DND-41 (cell line): ENCODE data around the gene RAB35.
A peak's percentile ranks its signal among the peaks of the same experiment; 100 is the strongest.

Source experiments
- ATAC-seq: fragments of 200-7000 bp; cut with Tn5 transposase; 3 replicates; pipeline ENCODE4 v1.9.1; 2021; ENCODE audit warnings: low read depth; ENCODE audit not compliant: insufficient read depth
- DNase-seq: peaks from one replicate; pipeline ENCODE4 v3.0.0-alpha.2; 2020
- H2AFZ ChIP-seq: 2 replicates; pipeline ENCODE4 v1.6.0; 2012; ENCODE audit warnings: low read depth, low read length
- H3K27ac ChIP-seq: 2 replicates; pipeline ENCODE4 v1.5.1; 2012; ENCODE audit warnings: low read length, inconsistent platforms
- H3K27me3 ChIP-seq: fragments of 200-600 bp; sonication (generic); 2 replicates; pipeline ENCODE4 v1.6.0; 2012; ENCODE audit warnings: low read length, mild to moderate bottlenecking, inconsistent platforms; ENCODE audit not compliant: insufficient read depth, poor library complexity
- H3K36me3 ChIP-seq: 2 replicates; pipeline ENCODE4 v1.5.1; 2012; ENCODE audit warnings: low read length, inconsistent platforms; ENCODE audit not compliant: insufficient read depth
- H3K4me1 ChIP-seq: 2 replicates; pipeline ENCODE4 v1.5.1; 2012; ENCODE audit warnings: mild to moderate bottlenecking, low read length; ENCODE audit not compliant: insufficient read depth
- H3K4me2 ChIP-seq: 2 replicates; pipeline ENCODE4 v1.6.0; 2012; ENCODE audit warnings: mild to moderate bottlenecking, moderate library complexity, low read length, inconsistent platforms; ENCODE audit not compliant: insufficient read depth
- H3K4me3 ChIP-seq, 2 experiments: fragments of 200-600 bp in 1 of 2; shearing (Covaris generic) in 1 of 2; 2 replicates each; pipeline ENCODE4 v1.5.1; 2012 to 2016; ENCODE audit warnings: inconsistent platforms in 2 of 2, low read length in 2 of 2, mild to moderate bottlenecking in 2 of 2, low read depth in 1 of 2, moderate library complexity in 1 of 2
- H3K79me2 ChIP-seq: 2 replicates; pipeline ENCODE4 v1.6.0; 2012; ENCODE audit warnings: low read length, inconsistent platforms; ENCODE audit not compliant: insufficient read depth
- H3K9ac ChIP-seq: 2 replicates; pipeline ENCODE4 v1.6.0; 2012; ENCODE audit warnings: low read depth, mild to moderate bottlenecking, inconsistent platforms, low read length, moderate library complexity
- H3K9me3 ChIP-seq: 2 replicates; pipeline ENCODE4 v1.5.1; 2012; ENCODE audit warnings: low read length, moderate library complexity, mild to moderate bottlenecking, inconsistent platforms; ENCODE audit not compliant: insufficient read depth, severe bottlenecking
- H4K20me1 ChIP-seq: 2 replicates; pipeline ENCODE4 v1.6.0; 2012; ENCODE audit warnings: low read length; ENCODE audit not compliant: insufficient read depth
- EZH2 ChIP-seq: IDR thresholded peaks from 3 replicates; pipeline ENCODE4 v1.6.1; 2012; ENCODE audit warnings: borderline replicate concordance, low read depth, mild to moderate bottlenecking, moderate library complexity, low read length, inconsistent platforms; ENCODE audit not compliant: severe bottlenecking
- TF ChIP-seq, protein P1 (sequence below): IDR thresholded peaks from 2 replicates; pipeline ENCODE4 v1.5.1; 2012; ENCODE audit warnings: borderline replicate concordance, low read length, moderate library complexity, mild to moderate bottlenecking; ENCODE audit not compliant: poor library complexity, severe bottlenecking; ENCODE audit errors: extremely low read depth

The RAB35 gene

DNA sequence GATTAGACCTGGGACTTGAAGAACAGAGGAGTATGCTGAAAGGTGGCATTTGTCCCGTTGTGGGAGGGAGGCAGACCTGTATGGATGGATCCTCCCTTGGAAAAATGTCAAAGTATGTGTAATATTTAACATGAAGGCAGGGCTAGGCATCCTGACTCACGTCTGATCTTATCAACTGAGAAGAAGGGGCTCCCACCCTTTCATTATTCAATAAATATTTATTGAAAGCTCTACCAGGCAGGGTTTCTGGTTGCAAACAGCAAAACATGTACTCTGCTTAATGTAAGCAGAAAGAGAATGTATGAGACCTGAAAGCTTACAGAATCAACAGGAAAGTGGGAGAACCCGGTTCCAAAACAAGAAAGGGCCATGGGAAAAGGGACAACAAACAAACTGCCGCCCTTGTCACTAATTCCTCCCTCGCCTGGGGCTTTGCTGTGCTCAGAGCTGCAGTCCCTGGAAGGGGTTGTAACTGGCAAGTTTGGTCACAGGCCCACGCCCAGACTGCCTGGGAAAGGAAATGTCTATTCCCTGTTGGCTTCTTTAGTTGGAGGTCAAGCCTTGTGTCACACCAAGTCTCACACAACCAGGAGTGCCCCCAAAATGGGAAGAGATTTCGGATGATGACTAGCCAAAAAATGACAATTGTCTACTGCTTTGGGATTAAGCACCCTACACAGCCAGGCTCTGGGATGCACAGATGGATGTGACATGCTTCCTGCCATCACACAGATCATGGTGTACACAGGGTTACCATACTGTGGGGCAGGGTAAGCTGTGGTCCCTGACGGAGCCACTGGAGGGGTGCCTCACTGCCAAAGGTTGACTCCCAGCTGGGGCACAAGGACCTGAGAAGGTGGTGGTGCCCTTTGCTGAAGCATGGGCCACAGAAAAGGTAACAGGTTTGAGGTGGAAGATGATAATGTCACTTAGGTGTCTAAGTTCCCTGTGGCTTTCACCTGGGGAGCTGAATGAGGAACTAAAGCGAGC is 36.8 kb downstream of the RAB35 start:
- H3K27me3 ChIP-seq: no peaks in the 10 kb centered on the region
- DNase-seq (no peak), ATAC-seq (no peak)
- no peak overlapping the region for H3K4me2 ChIP-seq
- no peaks in the 10 kb centered on the region for H4K20me1 ChIP-seq
- H3K4me1 ChIP-seq: no peaks in the 10 kb centered on the region
- H3K79me2 ChIP-seq: no peaks in the 10 kb centered on the region
- H3K36me3 ChIP-seq: no peaks in the 10 kb centered on the region
- no peak overlapping the region for H3K9ac ChIP-seq
- H3K9me3 ChIP-seq: no peaks in the 10 kb centered on the region
- no peak overlapping the region for H2AFZ ChIP-seq
- no peak overlapping the region for H3K4me3 ChIP-seq
- no peak overlapping the region for H3K27ac ChIP-seq
- TF ChIP-seq, protein P1, sequence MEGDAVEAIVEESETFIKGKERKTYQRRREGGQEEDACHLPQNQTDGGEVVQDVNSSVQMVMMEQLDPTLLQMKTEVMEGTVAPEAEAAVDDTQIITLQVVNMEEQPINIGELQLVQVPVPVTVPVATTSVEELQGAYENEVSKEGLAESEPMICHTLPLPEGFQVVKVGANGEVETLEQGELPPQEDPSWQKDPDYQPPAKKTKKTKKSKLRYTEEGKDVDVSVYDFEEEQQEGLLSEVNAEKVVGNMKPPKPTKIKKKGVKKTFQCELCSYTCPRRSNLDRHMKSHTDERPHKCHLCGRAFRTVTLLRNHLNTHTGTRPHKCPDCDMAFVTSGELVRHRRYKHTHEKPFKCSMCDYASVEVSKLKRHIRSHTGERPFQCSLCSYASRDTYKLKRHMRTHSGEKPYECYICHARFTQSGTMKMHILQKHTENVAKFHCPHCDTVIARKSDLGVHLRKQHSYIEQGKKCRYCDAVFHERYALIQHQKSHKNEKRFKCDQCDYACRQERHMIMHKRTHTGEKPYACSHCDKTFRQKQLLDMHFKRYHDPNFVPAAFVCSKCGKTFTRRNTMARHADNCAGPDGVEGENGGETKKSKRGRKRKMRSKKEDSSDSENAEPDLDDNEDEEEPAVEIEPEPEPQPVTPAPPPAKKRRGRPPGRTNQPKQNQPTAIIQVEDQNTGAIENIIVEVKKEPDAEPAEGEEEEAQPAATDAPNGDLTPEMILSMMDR: no peak
- no peak for TF ChIP-seq EZH2

- no peaks in the 10 kb centered on the region for H3K27me3 ChIP-seq
- H2AFZ ChIP-seq: no peak overlapping the region
- no peak overlapping the region for H3K27ac ChIP-seq
- DNase-seq (peak; percentile 54), ATAC-seq (peak; percentile 91)
- H3K9me3 ChIP-seq: no peaks in the 10 kb centered on the region
- H3K9ac ChIP-seq: no peak overlapping the region
- no peak overlapping the region for H3K4me3 ChIP-seq
- H3K36me3 ChIP-seq: no peaks in the 10 kb centered on the region
- H3K4me2 ChIP-seq: no peak overlapping the region
- TF ChIP-seq, protein P1: no peak
- TF ChIP-seq EZH2: no peak
- H3K4me1 ChIP-seq: no peaks in the 10 kb centered on the region
- no peaks in the 10 kb centered on the region for H4K20me1 ChIP-seq
- no peaks in the 10 kb centered on the region for H3K79me2 ChIP-seq
Observed at GRCh38 chr12:120078868-120079267, 37.7 kb downstream of the RAB35 start.

- no peak overlapping the region for H3K9ac ChIP-seq
- TF ChIP-seq EZH2: no peak
- TF ChIP-seq, protein P1: no peak
- no peaks in the 10 kb centered on the region for H3K79me2 ChIP-seq
- H4K20me1 ChIP-seq: no peaks in the 10 kb centered on the region
- H3K27me3 ChIP-seq: no peaks in the 10 kb centered on the region
- no peak overlapping the region for H3K4me3 ChIP-seq
- no peaks in the 10 kb centered on the region for H3K4me1 ChIP-seq
- H3K4me2 ChIP-seq: no peak overlapping the region
- ATAC-seq (no peak), DNase-seq (no peak)
- no peaks in the 10 kb centered on the region for H3K9me3 ChIP-seq
- H3K36me3 ChIP-seq: no peaks in the 10 kb centered on the region
- no peak overlapping the region for H2AFZ ChIP-seq
- no peak overlapping the region for H3K27ac ChIP-seq
Observed at GRCh38 chr12:120077260-120077659, 39.3 kb downstream of the RAB35 start.
